Loucy (cell line): ENCODE measurements around the gene GSDME.

Source experiments
- CTCF ChIP-seq: fragments of 200-600 bp; sonication (generic); conservative IDR thresholded peaks from 2 replicates; pipeline ENCODE4 v1.5.1; 2014; ENCODE audit warnings: mild to moderate bottlenecking, antibody characterized with exemption, low read length
- EZH2phosphoT487 ChIP-seq: fragments of 200-600 bp; IDR thresholded peaks from 2 replicates; pipeline ENCODE4 v1.6.1; 2018; ENCODE audit warnings: antibody characterized with exemption, mild to moderate bottlenecking, moderate library complexity, borderline replicate concordance

- TF ChIP-seq CTCF, result no peak
- no peak for TF ChIP-seq EZH2phosphoT487
These were observed 58.6 kb downstream of the GSDME start for GRCh38 chr7:24698531-24699266.
